Measurements from ENCODE around the gene GNAI1.

The GNAI1 gene

DNA sequence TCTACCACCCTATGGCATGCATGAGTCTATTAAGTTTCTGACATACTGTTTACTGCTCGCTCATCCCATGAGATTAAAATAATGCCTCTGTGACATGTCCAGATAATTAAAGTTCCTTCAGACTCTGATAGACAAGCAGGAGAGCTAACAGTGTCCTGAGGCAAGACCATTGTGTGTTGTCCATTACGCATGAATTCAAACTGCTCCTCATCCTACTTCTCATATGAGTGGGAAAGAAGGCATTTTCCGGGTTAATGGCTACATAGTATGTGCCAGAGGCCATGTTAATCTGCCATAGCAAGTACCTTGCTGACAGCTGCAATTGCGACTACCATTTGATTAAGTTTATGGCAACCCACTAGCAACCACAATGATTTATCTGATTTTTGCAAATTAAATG, 113.3 kb downstream of the GNAI1 start:
- H3K9me3 ChIP-seq (ENCODE audit: insufficient read depth, low read length, severe bottlenecking): no peaks in the 10 kb centered on the region
- H2AFZ ChIP-seq (ENCODE audit: low read depth, low read length): no peak overlapping the region
- H3K27me3 ChIP-seq (ENCODE audit: insufficient read depth, low read length, poor library complexity): no peaks in the 10 kb centered on the region
- H3K4me1 ChIP-seq (ENCODE audit: insufficient read depth, low read length): peaks cover 16% of the 10 kb centered on the region
- H3K9ac ChIP-seq (ENCODE audit: low read depth, low read length): no peak overlapping the region
- no peak for DNase-seq
- H3K27ac ChIP-seq (ENCODE audit: low read length): no peak overlapping the region
- H4K20me1 ChIP-seq (ENCODE audit: insufficient read depth, low read length): no peaks in the 10 kb centered on the region
- H3K4me3 ChIP-seq (ENCODE audit: low read depth in 1 of 2, low read length in 2 of 2): no peak overlapping the region
- no peaks in the 10 kb centered on the region for H3K36me3 ChIP-seq (ENCODE audit: insufficient read depth, low read length)
- no peak for TF ChIP-seq CTCF (IDR thresholded peaks at IDR 0.05; ENCODE audit: borderline replicate concordance, extremely low read depth, low read length, poor library complexity, severe bottlenecking)
- no peak for TF ChIP-seq EZH2 (IDR thresholded peaks at IDR 0.05; ENCODE audit: borderline replicate concordance, low read depth, low read length, severe bottlenecking)
- no peaks in the 10 kb centered on the region for H3K79me2 ChIP-seq (ENCODE audit: insufficient read depth, low read length)
- ATAC-seq (ENCODE audit: insufficient read depth, low read depth): no peak
- no peak overlapping the region for H3K4me2 ChIP-seq (ENCODE audit: insufficient read depth, low read length)

DNA sequence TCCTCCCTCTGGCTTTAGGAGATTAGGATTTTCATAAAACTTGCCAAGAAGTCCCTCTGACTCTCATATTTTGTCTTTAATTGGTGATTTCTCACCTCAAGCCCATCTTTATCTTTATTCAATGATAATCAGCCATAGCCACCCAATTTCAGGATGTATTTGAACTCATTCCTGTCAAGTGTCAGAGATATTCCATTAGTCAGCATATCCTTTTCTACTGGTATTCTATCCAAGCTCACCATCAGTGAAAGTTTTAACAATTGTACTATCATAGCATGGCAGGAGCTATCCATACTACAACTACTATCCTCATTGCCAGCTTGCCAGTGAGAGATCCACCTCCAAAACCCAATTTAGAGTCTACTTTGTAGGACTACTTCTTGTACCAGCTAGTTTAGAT, 114.6 kb downstream of the GNAI1 start:
- Histone ChIP-seq H3K9ac (ENCODE audit: low read depth, low read length) (no peak overlapping the region), H3K27ac (ENCODE audit: low read length) (no peak overlapping the region), H3K36me3 (ENCODE audit: insufficient read depth, low read length) (no peaks in the 10 kb centered on the region), H3K27me3 (ENCODE audit: insufficient read depth, low read length, poor library complexity) (no peaks in the 10 kb centered on the region), H4K20me1 (ENCODE audit: insufficient read depth, low read length) (no peaks in the 10 kb centered on the region), H3K4me3 (ENCODE audit: low read depth in 1 of 2, low read length in 2 of 2) (no peak overlapping the region), H3K79me2 (ENCODE audit: insufficient read depth, low read length) (no peaks in the 10 kb centered on the region), H3K4me1 (ENCODE audit: insufficient read depth, low read length) (peaks cover 16% of the 10 kb centered on the region), H3K4me2 (ENCODE audit: insufficient read depth, low read length) (no peak overlapping the region), H2AFZ (ENCODE audit: low read depth, low read length) (no peak overlapping the region), H3K9me3 (ENCODE audit: insufficient read depth, low read length, severe bottlenecking) (no peaks in the 10 kb centered on the region)
- TF ChIP-seq CTCF (IDR thresholded peaks at IDR 0.05; ENCODE audit: borderline replicate concordance, extremely low read depth, low read length, poor library complexity, severe bottlenecking): no peak
- TF ChIP-seq EZH2 (IDR thresholded peaks at IDR 0.05; ENCODE audit: borderline replicate concordance, low read depth, low read length, severe bottlenecking): no peak
- no peak for DNase-seq
- ATAC-seq (ENCODE audit: insufficient read depth, low read depth): no peak

DNA sequence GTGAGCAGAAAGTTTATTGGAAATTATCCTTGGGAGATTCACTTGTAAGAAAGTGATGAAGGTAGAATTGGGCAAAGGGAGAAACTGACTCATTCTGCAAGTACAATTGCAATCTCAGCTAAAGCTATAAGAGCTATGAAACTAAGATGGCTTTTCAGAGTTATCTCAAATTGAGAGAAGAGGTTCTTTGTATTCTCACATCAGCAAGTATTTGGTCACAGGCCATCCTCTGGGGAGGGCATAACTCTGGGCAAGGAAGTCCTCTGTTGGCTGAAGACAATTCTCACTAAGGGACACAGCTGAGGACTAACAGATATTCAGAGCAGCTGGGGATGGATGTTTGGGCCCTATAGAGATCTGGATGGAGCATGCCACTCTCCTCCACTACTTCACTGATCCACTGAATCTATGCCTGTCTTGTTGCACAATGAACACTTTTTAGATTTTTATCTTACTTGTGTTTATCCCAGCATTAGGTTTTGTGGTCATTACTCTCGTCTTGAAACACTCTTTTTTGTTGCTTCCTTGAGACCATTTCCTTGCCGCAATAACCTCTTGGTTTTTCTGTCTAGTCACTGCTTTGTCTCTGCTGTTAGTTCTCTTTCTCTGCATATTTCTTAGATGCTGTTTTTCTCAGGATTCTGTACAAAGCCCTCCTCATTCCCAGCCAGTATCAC, 115.1 kb downstream of the GNAI1 start:
- ATAC-seq (ENCODE audit: insufficient read depth, low read depth) (peak; percentile 47; the same call in 1 of the 3 replicates), DNase-seq (no peak)
- Histone ChIP-seq H3K27me3 (ENCODE audit: insufficient read depth, low read length, poor library complexity) (no peaks in the 10 kb centered on the region), H3K9me3 (ENCODE audit: insufficient read depth, low read length, severe bottlenecking) (no peaks in the 10 kb centered on the region), H3K36me3 (ENCODE audit: insufficient read depth, low read length) (no peaks in the 10 kb centered on the region), H4K20me1 (ENCODE audit: insufficient read depth, low read length) (no peaks in the 10 kb centered on the region), H3K79me2 (ENCODE audit: insufficient read depth, low read length) (no peaks in the 10 kb centered on the region), H3K4me2 (ENCODE audit: insufficient read depth, low read length) (no peak overlapping the region), H2AFZ (ENCODE audit: low read depth, low read length) (peak overlapping the region; percentile 6; the same call in 1 of the 2 replicates), H3K4me1 (ENCODE audit: insufficient read depth, low read length) (peaks cover 16% of the 10 kb centered on the region), H3K27ac (ENCODE audit: low read length) (peak overlapping the region; percentile 3; the same call in 1 of the 2 replicates), H3K9ac (ENCODE audit: low read depth, low read length) (no peak overlapping the region), H3K4me3 (ENCODE audit: low read depth in 1 of 2, low read length in 2 of 2) (no peak overlapping the region)
- TF ChIP-seq CTCF (IDR thresholded peaks at IDR 0.05; ENCODE audit: borderline replicate concordance, extremely low read depth, low read length, poor library complexity, severe bottlenecking) (no peak), EZH2 (IDR thresholded peaks at IDR 0.05; ENCODE audit: borderline replicate concordance, low read depth, low read length, severe bottlenecking) (no peak)
